DOHH2 (cell line): ENCODE data around the gene ARMH2.

ENCODE experiments used
- H3F3A ChIP-seq: fragments of 200-600 bp; sonication (generic), shearing (Covaris generic); 2 replicates; pipeline ENCODE4 v1.6.0; 2016; ENCODE audit warnings: antibody characterized with exemption, mild to moderate bottlenecking; ENCODE audit not compliant: control insufficient read depth, insufficient read depth
- H3K27ac ChIP-seq: fragments of 200-600 bp; sonication (generic); 2 replicates; pipeline ENCODE4 v1.5.1; 2014; ENCODE audit warnings: low read depth, mild to moderate bottlenecking, low read length, moderate library complexity
- H3K27me3 ChIP-seq: fragments of 200-600 bp; sonication (generic); 2 replicates; pipeline ENCODE4 v1.6.1; 2014; ENCODE audit warnings: mild to moderate bottlenecking, low read length, mixed read lengths; ENCODE audit not compliant: control insufficient read depth
- H3K36me3 ChIP-seq: fragments of 200-600 bp; sonication (generic); 2 replicates; pipeline ENCODE4 v1.6.1; 2014; ENCODE audit warnings: mild to moderate bottlenecking, low read length, moderate library complexity, mixed read lengths; ENCODE audit not compliant: control insufficient read depth
- H3K4me1 ChIP-seq: fragments of 200-600 bp; sonication (generic); 2 replicates; pipeline ENCODE4 v1.6.1; 2014; ENCODE audit warnings: mild to moderate bottlenecking, low read length, mixed read lengths; ENCODE audit not compliant: control insufficient read depth
- H3K4me2 ChIP-seq: fragments of 200-600 bp; sonication (generic); 2 replicates; pipeline ENCODE4 v1.6.0; 2014; ENCODE audit warnings: mild to moderate bottlenecking, low read length, moderate library complexity
- H3K4me3 ChIP-seq: fragments of 200-600 bp; sonication (generic); 2 replicates; pipeline ENCODE4 v1.5.1; 2014; ENCODE audit warnings: mild to moderate bottlenecking, low read length, mixed read lengths
- H3K79me2 ChIP-seq: fragments of 200-600 bp; sonication (generic); 2 replicates; pipeline ENCODE4 v1.6.1; 2014; ENCODE audit warnings: mild to moderate bottlenecking, low read length, mixed read lengths; ENCODE audit not compliant: control insufficient read depth
- H3K9me2 ChIP-seq: fragments of 200-600 bp; sonication (generic); replicated peaks from 2 replicates; pipeline ENCODE4 v1.6.1; 2014; ENCODE audit warnings: mild to moderate bottlenecking, low read length, mixed read lengths; ENCODE audit not compliant: control insufficient read depth
- H3K9me3 ChIP-seq: fragments of 200-600 bp; sonication (generic); 2 replicates; pipeline ENCODE4 v1.6.1; 2014; ENCODE audit warnings: antibody characterized with exemption, low read length, mixed read lengths; ENCODE audit not compliant: control insufficient read depth, insufficient read depth
- H4K20me1 ChIP-seq: fragments of 200-600 bp; sonication (generic); 2 replicates; pipeline ENCODE4 v1.6.0; 2014; ENCODE audit warnings: low read depth, mild to moderate bottlenecking, antibody characterized with exemption, low read length, moderate library complexity; ENCODE audit not compliant: control insufficient read depth, insufficient read depth
- CTCF ChIP-seq: fragments of 200-600 bp; sonication (generic); IDR thresholded peaks from one replicate; pipeline ENCODE4 v1.5.1; 2014; ENCODE audit warnings: antibody characterized with exemption, mild to moderate bottlenecking, low read depth, low read length; ENCODE audit not compliant: poor library complexity, severe bottlenecking
- EZH2phosphoT487 ChIP-seq: fragments of 200-600 bp; sonication (generic); IDR thresholded peaks from 2 replicates; pipeline ENCODE4 v1.6.1; 2017; ENCODE audit warnings: borderline replicate concordance, mild to moderate bottlenecking, antibody characterized with exemption, low read length, moderate library complexity, mixed read lengths

ARMH2 gene

GRCh38 chr6:24807584-24807983 is 8.9 kb upstream of the ARMH2 start:
- peaks cover 60% of the 10 kb centered on the region for H3K36me3 ChIP-seq
- H3K4me1 ChIP-seq = no peaks in the 10 kb centered on the region
- H3K9me2 ChIP-seq = no peaks in the 10 kb centered on the region
- H3K79me2 ChIP-seq = no peaks in the 10 kb centered on the region
- no peaks in the 10 kb centered on the region for H3K9me3 ChIP-seq
- H3K27me3 ChIP-seq = no peaks in the 10 kb centered on the region
- no peak overlapping the region for H3K27ac ChIP-seq
- TF ChIP-seq CTCF (no peak), EZH2phosphoT487 (no peak)
- H3K4me2 ChIP-seq = no peak overlapping the region
- 0 out of 2 replicates have a peak, but pooled peaks cover 5% of the 10 kb centered on the region for H3F3A ChIP-seq
- H3K4me3 ChIP-seq = no peak overlapping the region
- H4K20me1 ChIP-seq = no peaks in the 10 kb centered on the region

DNA sequence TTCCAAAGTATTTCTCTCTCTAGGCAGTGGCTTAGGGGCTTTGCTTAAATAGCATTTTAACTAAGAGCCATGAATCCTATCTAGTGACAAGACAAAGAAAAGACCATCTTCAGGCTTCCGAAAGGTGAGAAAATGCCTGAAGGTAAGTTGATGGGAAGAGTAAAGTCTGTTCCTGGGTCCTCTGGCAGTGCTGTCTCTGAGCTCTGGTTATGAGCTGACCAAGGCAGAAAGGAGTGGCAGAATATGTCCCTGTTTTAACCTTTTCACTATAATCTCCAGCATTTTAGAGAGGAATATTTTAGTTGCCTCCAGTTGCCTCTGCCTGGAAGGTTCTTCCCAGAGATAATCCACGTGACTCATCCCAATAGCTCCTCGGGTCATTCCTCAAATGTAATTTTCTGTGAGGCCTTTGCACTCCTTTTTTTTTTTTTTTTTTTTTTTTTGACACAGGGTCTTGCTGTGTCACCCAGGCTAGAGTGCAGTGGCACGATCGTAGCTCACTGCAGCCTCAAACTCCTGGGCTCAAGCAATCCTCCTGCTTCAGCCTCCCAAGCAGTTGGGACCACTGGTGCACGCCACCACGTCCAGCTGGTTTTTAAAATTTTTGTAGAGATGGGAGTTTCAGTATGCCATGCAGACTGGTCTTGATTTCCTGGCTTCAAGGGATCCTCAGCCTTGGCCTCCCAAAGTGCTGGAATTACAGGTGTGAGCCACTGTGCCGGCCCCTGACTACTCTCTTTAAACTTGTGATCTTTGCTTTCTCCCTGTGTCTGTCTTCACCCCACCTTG is 3.7 kb upstream of the ARMH2 start:
- H4K20me1 ChIP-seq = no peaks in the 10 kb centered on the region
- TF ChIP-seq CTCF (no peak), EZH2phosphoT487 (no peak)
- H3K4me2 ChIP-seq = no peak overlapping the region
- H3K27me3 ChIP-seq = no peaks in the 10 kb centered on the region
- H3K79me2 ChIP-seq = no peaks in the 10 kb centered on the region
- no peaks in the 10 kb centered on the region for H3K4me1 ChIP-seq
- no peaks in the 10 kb centered on the region for H3K9me2 ChIP-seq
- peaks cover 32% of the 10 kb centered on the region for H3K36me3 ChIP-seq
- no peak overlapping the region for H3K4me3 ChIP-seq
- H3K27ac ChIP-seq = no peak overlapping the region
- no peaks in the 10 kb centered on the region for H3K9me3 ChIP-seq
- H3F3A ChIP-seq = peaks cover 12% of the 10 kb centered on the region

GRCh38 chr6:24799541-24799915 is 811 bp upstream of the ARMH2 start:
- Histone ChIP-seq H3K27ac (no peak overlapping the region), H3K9me2 (no peaks in the 10 kb centered on the region), H4K20me1 (no peaks in the 10 kb centered on the region), H3K4me2 (no peak overlapping the region), H3K36me3 (peaks cover 8% of the 10 kb centered on the region), H3K4me1 (no peaks in the 10 kb centered on the region), H3K27me3 (no peaks in the 10 kb centered on the region), H3K79me2 (no peaks in the 10 kb centered on the region), H3F3A (peaks cover 11% of the 10 kb centered on the region), H3K9me3 (no peaks in the 10 kb centered on the region), H3K4me3 (no peak overlapping the region)
- TF ChIP-seq EZH2phosphoT487 (no peak), CTCF (no peak)
